ENCODE results near the gene SIX3.

SIX3 gene

DNA sequence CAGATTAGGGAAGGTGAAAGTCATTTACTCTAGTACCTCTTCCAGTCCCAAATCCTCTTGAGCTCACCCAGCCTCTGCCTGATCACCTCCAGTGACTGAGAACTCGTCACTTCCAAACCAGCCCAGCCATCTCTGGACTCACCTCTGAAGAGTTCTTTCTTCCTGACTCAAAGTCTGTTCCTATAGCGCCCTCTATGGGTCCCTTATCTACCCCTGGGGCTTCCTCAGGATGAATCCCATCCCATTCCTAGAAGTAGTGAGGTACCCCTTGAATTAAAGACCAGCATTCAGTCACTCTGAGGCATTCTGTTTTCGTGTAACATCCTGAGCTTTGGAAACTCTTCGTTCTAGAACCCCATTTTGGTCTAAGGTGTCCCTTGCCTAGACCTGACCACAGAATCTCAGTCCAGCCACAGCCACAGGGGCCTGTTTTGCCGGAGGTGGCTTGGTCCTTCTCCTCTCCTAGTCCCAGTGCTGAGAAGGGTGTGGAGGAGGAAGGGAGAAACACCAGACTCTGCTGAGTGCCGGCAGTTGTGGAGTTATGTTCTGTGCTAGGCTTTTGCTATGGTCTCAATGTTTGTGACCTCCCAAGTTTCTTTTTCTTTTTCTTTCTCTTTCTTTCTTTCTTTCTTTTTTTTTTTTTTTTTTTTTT lies 32.7 kb downstream of the SIX3 start:
- in situ Hi-C loops (cut with MboI; ENCODE audit: low pct_unique_long_range_greater_than_20kb, low sequenced_read_pairs) = no loop called here

GRCh38 chr2:44975571-44976450 lies 34.3 kb downstream of the SIX3 start:
- in situ Hi-C loops (cut with MboI; ENCODE audit: low pct_unique_long_range_greater_than_20kb, low sequenced_read_pairs) = loop anchor here (25.0 kb wide), 2 partner anchors 511 to 611 kb away; no protein-coding TSS in a partner anchor
- DNase-seq = no peak

More for the DNA sequence above, 32.7 kb downstream of the SIX3 start:
- peak; percentile 75 for DNase-seq

DNA sequence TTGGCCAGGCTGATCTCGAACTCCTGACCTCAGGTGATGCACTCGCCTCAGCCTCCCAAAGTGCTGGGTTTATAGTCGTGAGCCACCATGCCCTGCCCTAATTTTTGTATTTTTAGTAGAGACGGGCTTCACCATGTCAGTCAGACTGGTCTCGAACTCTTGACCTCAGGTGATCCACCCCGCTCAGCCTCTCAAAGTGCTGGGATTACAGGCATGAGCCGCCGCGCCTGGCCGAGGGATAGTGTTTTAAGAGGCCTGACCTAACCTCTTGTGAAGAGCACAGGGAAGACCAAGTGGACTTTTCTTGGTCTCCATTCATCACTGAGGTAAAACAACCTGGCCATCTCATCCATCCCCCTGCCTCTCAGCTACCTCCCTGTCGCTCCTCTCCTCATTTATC lies 38.1 kb downstream of the SIX3 start:
- no peak for DNase-seq
- in situ Hi-C loops (cut with MboI; ENCODE audit: low pct_unique_long_range_greater_than_20kb, low sequenced_read_pairs) = loop anchor here (25.0 kb wide), 2 partner anchors 508 to 608 kb away; no protein-coding TSS in a partner anchor

- in situ Hi-C loops (cut with MboI; ENCODE audit: low pct_unique_long_range_greater_than_20kb, low sequenced_read_pairs) = loop anchor here (25.0 kb wide), 2 partner anchors 506 to 606 kb away; no protein-coding TSS in a partner anchor
Observed at GRCh38 chr2:44980751-44981713, 39.5 kb downstream of the SIX3 start.

DNA sequence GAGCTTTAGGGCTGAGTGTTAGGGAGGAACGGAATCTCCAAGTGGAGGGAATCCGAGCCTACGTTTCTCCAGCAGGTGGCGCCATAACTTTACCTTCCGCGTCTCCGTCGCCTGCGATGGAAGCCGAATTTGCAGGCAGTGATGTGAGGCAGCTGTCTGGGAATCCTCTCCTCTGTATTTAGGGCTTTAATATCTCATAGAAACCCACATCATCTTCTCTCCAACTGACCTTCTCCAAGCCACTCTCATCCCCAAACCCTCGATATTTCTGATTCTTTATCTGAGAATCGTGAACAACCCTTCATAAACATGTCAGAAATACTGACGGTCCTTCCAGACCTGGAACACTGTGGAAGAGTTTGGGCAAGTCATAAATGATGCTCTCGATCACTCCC lies 40.2 kb downstream of the SIX3 start:
- in situ Hi-C loops (cut with MboI; ENCODE audit: low pct_unique_long_range_greater_than_20kb, low sequenced_read_pairs) = loop anchor here (25.0 kb wide), 2 partner anchors 506 to 606 kb away; no protein-coding TSS in a partner anchor
- DNase-seq = peak; percentile 82

More at GRCh38 chr2:44980751-44981713, 39.5 kb downstream of the SIX3 start:
- DNase-seq = no peak

GRCh38 chr2:44983836-44984604 lies 42.5 kb downstream of the SIX3 start:
- no peak for DNase-seq
- in situ Hi-C loops (cut with MboI; ENCODE audit: low pct_unique_long_range_greater_than_20kb, low sequenced_read_pairs) = loop anchor here (25.0 kb wide), 2 partner anchors 503 to 603 kb away; no protein-coding TSS in a partner anchor

DNA sequence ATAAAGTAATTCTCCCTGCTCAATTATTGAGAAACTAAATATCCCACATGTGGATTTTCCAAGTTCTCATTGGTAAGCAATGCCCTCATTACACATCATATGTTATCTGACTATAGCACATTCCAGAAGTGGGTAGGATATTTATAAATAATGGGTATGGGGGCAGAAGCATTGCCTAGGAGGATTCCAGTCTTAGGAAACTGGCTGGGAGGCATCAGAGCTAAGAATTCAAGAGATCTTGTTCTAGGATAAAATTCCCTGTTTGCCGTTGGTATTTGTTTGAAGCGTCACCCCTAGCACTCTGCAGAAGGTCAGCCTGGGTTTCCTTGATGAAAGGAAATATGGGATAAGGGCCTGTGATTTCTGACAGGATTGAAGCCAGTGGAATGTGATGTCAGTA lies 47.7 kb downstream of the SIX3 start:
- no peak for DNase-seq
- in situ Hi-C loops (cut with MboI; ENCODE audit: low pct_unique_long_range_greater_than_20kb, low sequenced_read_pairs) = loop anchor here (25.0 kb wide), 2 partner anchors 498 to 598 kb away; no protein-coding TSS in a partner anchor

GRCh38 chr2:44994377-44994776 lies 52.9 kb downstream of the SIX3 start:
- in situ Hi-C loops (cut with MboI; ENCODE audit: low pct_unique_long_range_greater_than_20kb, low sequenced_read_pairs) = loop anchor here (25.0 kb wide), 2 partner anchors 493 to 593 kb away; no protein-coding TSS in a partner anchor
- DNase-seq = no peak
